IMR-90 (cell line): ENCODE results near the gene FOXP1. TPM values are rescaled to one million over a fixed set of nuclear protein-coding genes. Genes with fewer than 3 reads are reported as not detected.

ENCODE experiments used
- ATAC-seq: fragments of 200-7000 bp; cut with Tn5 transposase; 2 replicates; pipeline ENCODE4 v1.9.1; 2020; ENCODE audit warnings: low read depth, mild to moderate bottlenecking, moderate library complexity
- BruUV-seq: library from RNA; stranded (reverse); fragments of 400-500 nt; replicated peaks from 2 replicates; lab custom pipeline; 2021; lab: Mats Ljungman, UMichigan
- CTCF ChIA-PET: fragments of 300-600 bp; formaldehyde crosslinking; extraction: SDS; loops from one replicate; lab custom pipeline; 2021; ENCODE audit warnings: antibody characterized with exemption; lab: Yijun Ruan, JAX
- POLR2A ChIA-PET: fragments of 300-600 bp; sonication (Branson Sonifier 250); formaldehyde crosslinking; loops from one replicate; lab custom pipeline; 2022; ENCODE audit warnings: antibody characterized with exemption; ENCODE audit not compliant: unreplicated experiment; lab: Charles Lee
- DNase-seq: peaks from one replicate; pipeline ENCODE4 v3.0.0; 2013
- H2AFZ ChIP-seq: replicated peaks from 2 replicates; pipeline ENCODE3; 2013; ENCODE audit warnings: low read length, mild to moderate bottlenecking; ENCODE audit not compliant: poor library complexity
- H2AK5ac ChIP-seq: 2 replicates; pipeline ENCODE4 v1.6.1; 2013; ENCODE audit warnings: low read depth, low read length, inconsistent platforms
- H2AK9ac ChIP-seq: replicated peaks from 2 replicates; pipeline ENCODE3; 2013; ENCODE audit warnings: mild to moderate bottlenecking, low read depth, low read length, moderate library complexity; ENCODE audit not compliant: poor library complexity
- H2BK120ac ChIP-seq: 2 replicates; pipeline ENCODE4 v1.6.1; 2013; ENCODE audit warnings: low read depth, low read length, inconsistent platforms
- H2BK15ac ChIP-seq: 3 replicates; pipeline ENCODE4 v1.6.1; 2013; ENCODE audit warnings: low read depth, low read length, inconsistent platforms
- H2BK20ac ChIP-seq: 2 replicates; pipeline ENCODE4 v1.6.1; 2013; ENCODE audit warnings: low read depth, mild to moderate bottlenecking, inconsistent platforms, low read length, moderate library complexity
- H2BK5ac ChIP-seq: 2 replicates; pipeline ENCODE4 v1.6.1; 2013; ENCODE audit warnings: mild to moderate bottlenecking, low read depth, low read length, inconsistent platforms; ENCODE audit not compliant: poor library complexity, severe bottlenecking
- H3K14ac ChIP-seq: replicated peaks from 2 replicates; pipeline ENCODE4 v1.6.1; 2013; ENCODE audit warnings: low read depth, low read length, inconsistent platforms
- H3K18ac ChIP-seq: 2 replicates; pipeline ENCODE4 v1.6.1; 2013; ENCODE audit warnings: low read depth, low read length, control low read depth
- H3K23ac ChIP-seq: 2 replicates; pipeline ENCODE4 v1.6.1; 2013; ENCODE audit warnings: low read depth, low read length, inconsistent platforms
- H3K27ac ChIP-seq: 2 replicates; pipeline ENCODE4 v1.5.1; 2013; ENCODE audit warnings: mild to moderate bottlenecking, control low read depth, low read length; ENCODE audit not compliant: insufficient read depth
- H3K27me3 ChIP-seq: 2 replicates; pipeline ENCODE4 v1.6.1; 2013; ENCODE audit warnings: low read length; ENCODE audit not compliant: control insufficient read depth, insufficient read depth
- H3K36me3 ChIP-seq: 2 replicates; pipeline ENCODE4 v1.6.1; 2013; ENCODE audit warnings: low read length, mixed read lengths; ENCODE audit not compliant: control insufficient read depth, insufficient read depth
- H3K4ac ChIP-seq: 2 replicates; pipeline ENCODE4 v1.6.1; 2013; ENCODE audit warnings: low read depth, low read length, inconsistent platforms
- H3K4me1 ChIP-seq: 2 replicates; pipeline ENCODE4 v1.6.1; 2013; ENCODE audit warnings: low read length, mixed read lengths; ENCODE audit not compliant: control insufficient read depth, insufficient read depth
- H3K4me2 ChIP-seq: 2 replicates; pipeline ENCODE4 v1.6.1; 2013; ENCODE audit warnings: low read depth, mild to moderate bottlenecking, control low read depth, low read length, moderate library complexity
- H3K4me3 ChIP-seq: 2 replicates; pipeline ENCODE4 v1.5.1; 2013; ENCODE audit warnings: low read depth, mild to moderate bottlenecking, control low read depth, low read length, moderate library complexity; ENCODE audit not compliant: insufficient read depth
- H3K56ac ChIP-seq: 2 replicates; pipeline ENCODE4 v1.6.1; 2013; ENCODE audit warnings: low read length, inconsistent platforms; ENCODE audit not compliant: insufficient read depth; ENCODE audit errors: extremely low read depth
- H3K79me1 ChIP-seq, 2 experiments: 2 replicates each; pipeline ENCODE4 v1.6.1; 2013; ENCODE audit warnings: low read length in 2 of 2, inconsistent platforms in 1 of 2, low read depth in 1 of 2
- H3K9ac ChIP-seq: 2 replicates; pipeline ENCODE4 v1.6.1; 2013; ENCODE audit warnings: low read depth, low read length, control low read depth
- H3K9me1 ChIP-seq: 2 replicates; pipeline ENCODE4 v1.6.1; 2013; ENCODE audit warnings: low read length, inconsistent platforms; ENCODE audit not compliant: insufficient read depth
- H3K9me3 ChIP-seq: 2 replicates; pipeline ENCODE4 v1.6.1; 2013; ENCODE audit warnings: low read length; ENCODE audit not compliant: control insufficient read depth, insufficient read depth
- H4K20me1 ChIP-seq: 2 replicates; pipeline ENCODE4 v1.6.1; 2013; ENCODE audit warnings: low read length, inconsistent platforms; ENCODE audit not compliant: insufficient read depth
- H4K5ac ChIP-seq: 2 replicates; pipeline ENCODE4 v1.6.1; 2013; ENCODE audit warnings: mild to moderate bottlenecking, low read depth, low read length, control low read depth
- H4K8ac ChIP-seq, 2 experiments: 2 replicates each; pipeline ENCODE4 v1.6.1; 2013; ENCODE audit warnings: low read depth in 2 of 2, low read length in 2 of 2, control low read depth in 1 of 2, inconsistent platforms in 1 of 2
- H4K91ac ChIP-seq: 2 replicates; pipeline ENCODE4 v1.6.1; 2013; ENCODE audit warnings: low read depth, low read length, inconsistent platforms; ENCODE audit not compliant: insufficient read depth
- BHLHE40 ChIP-seq: fragments of 150-350 bp; IDR thresholded peaks from 2 replicates; pipeline ENCODE4 v1.6.1; 2016; ENCODE audit warnings: mild to moderate bottlenecking, low read depth, low read length
- CEBPB ChIP-seq: IDR thresholded peaks from 2 replicates; pipeline ENCODE4 v1.6.1; 2012; ENCODE audit warnings: low read depth, low read length, improper control_type of control experiment
- CHD1 ChIP-seq: IDR thresholded peaks from 2 replicates; pipeline ENCODE4 v1.6.1; 2012; ENCODE audit warnings: low read depth, low read length, improper control_type of control experiment
- ELK1 ChIP-seq: fragments of 150-350 bp; IDR thresholded peaks from 2 replicates; pipeline ENCODE4 v1.6.1; 2016; ENCODE audit warnings: low read depth, mild to moderate bottlenecking, low read length, moderate library complexity, borderline replicate concordance
- FOS ChIP-seq: fragments of 150-350 bp; IDR thresholded peaks from 2 replicates; pipeline ENCODE4 v1.6.1; 2016; ENCODE audit warnings: low read depth, low read length
- MAZ ChIP-seq: IDR thresholded peaks from 2 replicates; pipeline ENCODE4 v1.6.1; 2012; ENCODE audit warnings: low read depth, mild to moderate bottlenecking, low read length, improper control_type of control experiment, moderate library complexity, borderline replicate concordance
- MXI1 ChIP-seq: IDR thresholded peaks from 2 replicates; pipeline ENCODE4 v1.6.1; 2012; ENCODE audit warnings: low read depth, mild to moderate bottlenecking, low read length, moderate library complexity, borderline replicate concordance
- NFE2L2 ChIP-seq: fragments of 150-350 bp; IDR thresholded peaks from 2 replicates; pipeline ENCODE4 v1.6.1; 2016; ENCODE audit warnings: low read depth, mild to moderate bottlenecking, low read length
- POLR2A ChIP-seq: IDR thresholded peaks from 2 replicates; pipeline ENCODE4 v1.6.1; 2012; ENCODE audit warnings: mild to moderate bottlenecking, low read depth, low read length
- RAD21 ChIP-seq: IDR thresholded peaks from 2 replicates; pipeline ENCODE4 v1.6.1; 2012; ENCODE audit warnings: low read length, improper control_type of control experiment
- RFX5 ChIP-seq: IDR thresholded peaks from 2 replicates; pipeline ENCODE4 v1.8.0; 2012; ENCODE audit warnings: low read depth, mild to moderate bottlenecking, low read length, moderate library complexity
- USF2 ChIP-seq: fragments of 150-350 bp; IDR thresholded peaks from 2 replicates; pipeline ENCODE4 v1.6.1; 2017; ENCODE audit warnings: mild to moderate bottlenecking, antibody characterized with exemption, low read length, low read depth
- WGBS, 2 experiments: methylation state at CpG; one replicate each; pipeline versions ENCODE4 v1.1.5 to v1.1.7; 2013; ENCODE audit warnings: missing lambda C conversion rate in 2 of 2; ENCODE audit not compliant: insufficient read length in 1 of 2; ENCODE audit errors: extremely low coverage in 2 of 2; 5-methylcytosine and 5-hydroxymethylcytosine counted together
- dilution Hi-C: fragments of 300-500 bp; cut with HindIII; formaldehyde crosslinking; loops from one replicate; pipeline ENCODE4 v1.14.3; 2018; ENCODE audit warnings: low sequenced_read_pairs; ENCODE audit not compliant: unreplicated experiment
- in situ Hi-C: fragments of 300-500 bp; cut with MboI; formaldehyde crosslinking; loops from 3 replicates; pipeline ENCODE4 v1.14.3; 2019; ENCODE audit warnings: low sequenced_read_pairs, inconsistent platforms, mixed read lengths
- intact Hi-C: fragments of 100-400 bp; cut with micrococcal nuclease; formaldehyde crosslinking; loops from 2 replicates; pipeline ENCODE4 v1.10.0; 2022
- polyA plus RNA-seq, 3 experiments: library from polyadenylated mRNA; depleted of rRNA; stranded (reverse); fragments of >200 nt; gene quantifications; 2 replicates each; pipeline ENCODE4 v1.2.3, GENCODE V29; 2012; ENCODE audit warnings: low replicate concordance in 1 of 3
- total RNA-seq: library from RNA; depleted of rRNA; stranded (reverse); fragments of >200 nt; gene quantifications from 2 replicates; pipeline ENCODE4 v1.2.3, GENCODE V29; 2012

FOXP1 gene
- total and polyA plus RNA-seq, 2 of the 4 experiments (the other 2 are of a cell fraction): 37.0 to 132 TPM

- CTCF ChIA-PET: interaction anchor here (0.6 kb wide), 2 partner anchors 18 to 117 kb away, joined by 3 to 4 read pairs; no protein-coding TSS in a partner anchor
- H3K27me3 ChIP-seq: no peaks in the 10 kb centered on the region
- TF ChIP-seq MAZ (no peak), USF2 (no peak), POLR2A (no peak), ELK1 (no peak), CHD1 (no peak), FOS (no peak), MXI1 (no peak), RFX5 (no peak), CEBPB (no peak), RAD21 (no peak), NFE2L2 (no peak), BHLHE40 (no peak)
- dilution Hi-C loops (no loop called here), in situ Hi-C loops (no loop called here), intact Hi-C loops (no loop called here)
- H3K4me2 ChIP-seq: no peak overlapping the region
- H4K20me1 ChIP-seq: no peaks in the 10 kb centered on the region
- no peak overlapping the region for H4K91ac ChIP-seq
- H3K9me1 ChIP-seq: no peaks in the 10 kb centered on the region
- no peaks in the 10 kb centered on the region for H3K9me3 ChIP-seq
- no peak overlapping the region for H2BK15ac ChIP-seq
- no peak overlapping the region for H2BK5ac ChIP-seq
- H2AK9ac ChIP-seq: no peak overlapping the region
- no peak for ATAC-seq
- H3K4ac ChIP-seq: no peak overlapping the region
- no peak overlapping the region for H3K18ac ChIP-seq
- no peak overlapping the region for H2AK5ac ChIP-seq
- WGBS, 2 experiments: 80% methylated on average over 1 of the region's 3 CpGs; no CpG with 5 or more reads in 1 of the 2 experiments
- H2AFZ ChIP-seq: no peak overlapping the region
- H4K5ac ChIP-seq: no peak overlapping the region
- DNase-seq: no peak
- H3K23ac ChIP-seq: no peak overlapping the region
- no peak overlapping the region for H4K8ac ChIP-seq
- no peak overlapping the region for H3K14ac ChIP-seq
- H3K36me3 ChIP-seq: peaks cover 3% of the 10 kb centered on the region; the same call in 1 of the 2 replicates
- H3K27ac ChIP-seq: no peak overlapping the region
- H3K79me1 ChIP-seq: peaks cover 7 to 24% of the 10 kb centered on the region in 2 experiments
- peaks cover 2% of the 10 kb centered on the region; the same call in 1 of the 2 replicates for H3K4me1 ChIP-seq
- BruUV-seq: no TSS peak
- H2BK120ac ChIP-seq: no peak overlapping the region
- H2BK20ac ChIP-seq: no peak overlapping the region
- H3K9ac ChIP-seq: no peak overlapping the region
- POLR2A ChIA-PET: no interaction called here
- H3K4me3 ChIP-seq: no peak overlapping the region
- H3K56ac ChIP-seq: no peak overlapping the region
Observed at GRCh38 chr3:71232895-71233294, 350.6 kb downstream of the FOXP1 start.
